Activated CD4-positive, CD25-positive, alpha-beta regulatory T cell treated with anti-CD3 and anti-CD28 coated beads, Interleukin-2, amount 50 U/mL, for 24 hours (primary cell): ENCODE results near the gene C2.
"Not testable (repeated sequence)": the region's sequence is repeated elsewhere in the genome, so short reads cannot be mapped to it uniquely, and the experiment has no call there.

Experiments
- ATAC-seq, 2 donors: fragments of 150-1000 bp; cut with Tn5 transposase; one replicate each; pipeline ENCODE4 v1.10.0; 2021; ENCODE audit warnings: mild to moderate bottlenecking in 1 of 2, moderate library complexity in 1 of 2

The C2 gene

DNA sequence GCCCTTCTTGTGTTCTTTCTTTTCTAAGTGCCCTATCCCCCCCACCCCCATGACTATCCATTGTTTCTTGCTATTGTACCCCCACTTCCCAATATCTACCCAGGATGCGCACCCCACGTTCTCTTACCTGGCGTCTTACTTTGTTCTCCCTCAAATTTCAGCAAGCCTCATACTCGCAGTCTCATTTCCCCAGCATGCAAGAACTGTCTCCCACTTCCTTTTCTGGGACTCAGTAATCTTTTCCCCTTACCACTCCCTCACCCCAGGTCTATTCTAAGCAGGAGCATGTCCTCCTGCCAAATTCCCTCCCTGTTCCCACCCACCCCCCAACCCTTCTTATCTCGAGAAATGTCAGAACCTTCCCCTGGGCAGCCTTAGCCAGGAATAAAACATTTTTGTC, 28.3 kb upstream of the C2 start:
- ATAC-seq, result no peak

DNA sequence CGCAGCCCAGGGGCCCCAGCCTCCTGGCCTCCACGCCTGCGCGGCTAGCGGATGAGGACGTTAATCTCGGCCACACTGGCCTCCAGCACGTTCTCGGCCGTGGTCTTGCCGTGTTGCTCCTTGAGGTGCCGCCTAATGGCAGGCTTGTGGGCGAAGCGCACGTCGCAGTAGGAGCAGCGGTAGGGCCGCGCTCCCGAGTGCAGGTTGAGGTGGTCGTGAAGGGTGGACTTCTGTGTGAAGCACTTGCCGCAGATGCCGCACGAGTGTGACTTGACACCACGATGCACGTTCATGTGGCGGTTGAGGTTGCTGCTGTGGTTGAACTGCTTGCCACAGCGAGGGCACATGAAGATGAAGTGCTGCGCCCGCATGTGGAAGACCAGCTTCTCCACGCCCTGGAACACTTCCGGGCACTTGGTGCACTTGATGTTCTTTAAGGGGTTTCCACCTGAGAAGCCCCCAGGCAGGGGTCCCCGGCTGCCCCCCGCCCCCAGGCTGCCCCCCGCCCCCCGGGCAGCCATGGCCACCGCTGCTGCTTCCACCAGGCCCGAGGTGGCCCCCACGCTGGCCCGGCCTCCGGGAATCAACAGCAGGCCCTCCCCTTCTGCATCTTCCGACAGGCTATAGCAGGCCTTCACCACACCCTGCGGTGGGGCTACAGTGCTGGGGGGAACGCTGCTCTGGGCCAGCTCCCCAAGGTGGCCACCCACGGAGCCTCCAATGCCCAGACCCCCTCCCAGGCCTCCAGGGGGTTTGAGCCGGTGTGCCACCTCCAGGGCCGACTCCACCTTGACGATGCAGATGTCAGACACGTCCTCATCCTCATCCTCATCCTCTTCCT, 27.4 kb upstream of the C2 start:
- ATAC-seq, result no peak

DNA sequence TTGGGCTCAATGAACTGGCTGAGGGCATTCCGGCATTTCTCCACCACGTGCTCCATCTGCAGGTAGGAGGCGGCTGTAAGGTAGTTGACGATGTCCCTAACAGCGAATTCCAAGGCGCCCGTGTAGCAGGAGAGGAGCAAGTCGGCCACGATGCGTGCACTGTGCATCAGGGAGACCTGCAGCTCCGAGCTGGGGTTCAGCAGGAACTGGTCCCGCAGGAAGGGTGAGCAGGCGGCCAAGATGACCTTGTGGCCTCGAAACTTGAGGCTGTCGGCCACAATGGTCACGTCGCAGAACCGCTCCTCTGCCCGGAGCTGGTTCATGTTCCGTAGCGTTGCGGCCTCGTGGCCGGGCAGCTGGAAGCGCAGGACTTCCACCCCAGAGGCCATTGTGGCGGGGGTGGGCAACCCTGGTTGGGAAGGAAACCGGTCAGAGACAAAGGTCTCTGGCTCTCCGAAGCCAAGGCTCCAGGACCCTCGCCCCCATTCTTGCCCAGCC, 26.6 kb upstream of the C2 start:
- ATAC-seq, result no peak

DNA sequence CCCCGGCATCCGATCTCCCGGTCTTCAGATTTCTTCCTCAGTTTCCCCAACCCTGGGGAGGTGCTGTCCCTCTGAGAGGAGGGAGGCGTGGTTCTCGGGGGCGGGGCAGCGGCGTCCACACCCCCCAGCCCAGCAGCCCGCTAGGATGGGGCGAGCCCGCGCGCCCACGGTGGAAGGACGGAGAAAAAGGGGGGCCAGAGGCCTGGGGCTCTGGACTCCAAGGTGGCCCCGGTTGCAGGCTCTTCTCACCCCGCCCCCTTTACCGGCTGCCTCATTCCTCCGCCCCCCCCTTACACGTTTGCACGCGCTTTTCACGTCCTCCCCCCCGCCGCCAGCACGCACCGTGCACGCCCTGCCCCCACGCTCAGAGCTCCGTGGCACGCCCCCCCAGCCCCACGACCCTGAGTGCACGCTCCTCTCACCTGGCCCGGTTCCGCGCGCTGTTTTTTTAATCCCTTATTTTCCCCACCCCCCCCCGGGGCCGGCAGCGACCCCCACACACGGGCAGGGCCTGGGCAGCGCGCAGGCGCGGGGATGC, 26.0 kb upstream of the C2 start:
- peak; percentile 10 to 16 for ATAC-seq

DNA sequence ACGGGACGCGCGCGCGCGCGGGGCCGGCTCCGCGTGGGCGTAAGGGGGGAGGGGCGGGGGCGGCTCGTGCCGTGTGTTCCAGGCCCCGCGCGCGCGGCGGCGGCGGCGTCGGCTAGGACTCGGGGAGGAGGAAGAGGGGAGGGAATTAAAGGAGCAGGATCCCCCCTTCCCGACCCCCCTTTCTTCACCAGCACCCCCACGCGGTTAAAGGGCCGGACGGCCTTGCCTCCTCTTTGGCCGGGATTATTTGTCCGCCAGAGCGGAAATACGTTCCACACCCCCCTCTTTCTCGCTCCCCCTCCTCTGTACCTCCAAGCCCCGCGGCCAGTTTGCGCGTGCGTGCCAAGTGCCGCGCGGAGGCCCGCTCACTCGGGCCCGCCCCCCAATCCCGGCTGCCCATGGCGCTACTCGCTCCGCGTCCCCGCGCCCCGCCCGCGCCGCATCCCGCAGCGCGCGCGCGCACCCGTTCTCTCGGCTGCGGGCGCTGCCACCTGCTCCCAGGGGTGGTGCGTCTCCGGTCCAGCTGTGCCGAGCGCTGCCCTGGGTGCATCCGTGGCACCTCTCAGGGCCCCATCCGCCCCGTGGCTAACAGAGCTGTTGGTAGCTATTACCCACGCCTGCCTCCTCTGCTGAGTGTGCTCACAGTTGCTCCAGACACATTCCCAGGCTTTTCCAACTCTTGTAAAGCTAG, 25.4 kb upstream of the C2 start, which contains the start of gene ZBTB12:
ZBTB12 (minus strand) TSS at position 134 of the 691 bp plus-strand sequence. CDS start 781 bp downstream, outside the sequence.
- peak; percentile 64 to 69 for ATAC-seq

DNA sequence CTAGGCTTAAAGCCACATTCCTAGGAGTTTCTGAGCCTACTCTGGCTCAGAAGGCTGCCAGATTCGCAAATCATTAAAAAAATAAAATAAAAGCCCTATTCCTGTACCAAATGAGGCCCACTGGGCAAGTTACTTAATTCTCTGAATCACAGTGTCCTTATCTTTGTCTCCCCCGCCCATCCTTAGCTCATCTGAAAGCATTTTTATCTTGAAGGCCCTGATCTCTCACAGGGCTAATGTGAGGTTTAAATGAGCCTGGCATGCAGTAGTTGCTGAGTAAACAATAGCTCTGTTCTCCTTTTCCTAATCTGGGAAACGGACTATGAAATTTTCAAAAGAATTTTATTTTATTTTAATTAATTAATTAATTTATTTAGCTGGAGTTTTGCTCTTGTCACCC, 23.6 kb upstream of the C2 start:
- ATAC-seq, result no peak

DNA sequence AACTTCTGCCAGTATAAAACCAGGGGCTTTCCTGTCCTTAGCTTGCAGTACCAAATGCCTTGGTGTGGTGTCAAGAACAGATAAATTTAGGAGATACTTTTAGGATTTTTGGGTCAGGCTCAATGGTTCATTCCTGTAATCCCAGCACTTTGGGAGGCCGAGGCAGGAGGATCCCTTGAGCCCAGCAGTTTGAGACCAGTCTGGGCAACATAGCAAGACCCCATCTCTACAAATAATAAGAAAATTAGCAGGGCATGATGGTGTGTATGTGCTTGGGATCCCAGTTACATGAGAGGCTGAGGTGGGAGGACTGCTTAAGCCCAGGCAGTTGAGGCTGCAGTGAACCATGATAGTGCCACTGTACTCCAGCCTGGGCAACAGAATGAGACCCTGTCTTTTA, 22.5 kb upstream of the C2 start:
- ATAC-seq, result no peak

DNA sequence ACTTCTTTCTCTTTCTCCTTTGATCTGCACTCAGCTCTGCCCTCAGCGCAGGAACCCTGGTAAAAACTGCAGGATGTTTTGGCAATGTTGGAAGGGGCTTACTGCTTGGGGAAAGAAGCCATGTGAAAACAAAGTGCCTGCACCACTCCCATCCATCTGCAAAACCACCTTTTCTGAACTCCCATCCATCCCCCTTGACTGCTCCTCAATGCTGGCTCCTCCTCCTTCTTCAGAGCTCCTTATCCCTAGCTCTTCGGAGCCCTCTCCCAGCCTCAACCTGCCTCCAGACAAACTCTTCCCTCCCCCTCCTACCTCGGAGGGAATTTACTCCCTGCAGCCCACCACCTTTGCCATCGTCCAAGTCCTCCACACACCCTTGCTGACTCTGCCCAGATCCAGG, 21.4 kb upstream of the C2 start:
- no peak for ATAC-seq

DNA sequence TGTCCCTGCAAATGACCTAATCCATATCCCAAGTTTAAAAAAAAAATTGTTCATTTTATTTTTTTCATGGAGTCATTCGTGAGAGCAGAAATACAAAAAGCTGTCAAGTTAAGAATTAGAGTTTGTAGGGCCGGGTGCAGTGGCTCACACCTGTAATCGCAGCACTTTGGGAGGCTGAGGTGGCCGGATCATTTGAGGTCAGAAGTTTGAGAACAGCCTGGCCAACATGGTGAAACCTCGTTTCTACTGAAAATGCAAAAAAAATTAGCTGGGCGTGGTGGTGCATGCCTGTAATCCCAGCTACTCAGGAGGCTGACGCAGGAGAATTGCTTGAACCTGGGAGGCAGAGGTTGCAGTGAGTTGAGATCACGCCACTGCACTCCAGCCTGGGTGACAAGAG, 20.8 kb upstream of the C2 start:
- ATAC-seq, result not testable (repeated sequence)

DNA sequence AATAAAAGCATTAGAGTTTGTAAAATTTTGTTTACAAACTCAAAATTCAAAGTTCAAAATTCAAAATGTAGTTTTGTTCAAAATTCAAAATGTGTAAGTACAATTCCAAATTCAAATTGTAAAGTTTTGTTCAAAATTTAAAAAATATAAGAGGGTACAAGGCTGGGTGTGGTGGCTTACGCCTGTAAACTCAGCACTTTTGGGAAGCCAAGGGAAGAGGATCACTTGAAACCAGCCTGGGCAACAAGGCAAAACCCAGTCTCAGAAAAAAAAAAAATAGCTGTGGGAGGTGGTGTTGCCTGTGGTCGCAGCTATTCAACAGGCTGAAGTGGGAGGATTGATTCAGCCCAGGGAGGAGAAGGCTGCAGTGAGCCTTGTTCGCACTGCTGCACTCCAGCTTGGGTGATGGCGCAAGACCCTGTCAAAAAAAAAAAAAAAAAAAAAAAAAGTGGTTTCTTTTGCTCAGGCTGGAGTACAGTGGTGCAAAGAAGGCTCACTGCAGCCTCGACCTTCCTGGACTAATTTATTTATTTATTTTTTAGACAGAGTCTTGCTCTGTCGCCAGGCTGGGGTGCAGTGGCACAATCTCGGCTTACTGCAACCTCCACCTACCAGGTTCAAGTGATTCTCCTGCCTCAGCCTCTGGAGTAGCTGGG, 20.2 kb upstream of the C2 start:
- ATAC-seq, result no peak

DNA sequence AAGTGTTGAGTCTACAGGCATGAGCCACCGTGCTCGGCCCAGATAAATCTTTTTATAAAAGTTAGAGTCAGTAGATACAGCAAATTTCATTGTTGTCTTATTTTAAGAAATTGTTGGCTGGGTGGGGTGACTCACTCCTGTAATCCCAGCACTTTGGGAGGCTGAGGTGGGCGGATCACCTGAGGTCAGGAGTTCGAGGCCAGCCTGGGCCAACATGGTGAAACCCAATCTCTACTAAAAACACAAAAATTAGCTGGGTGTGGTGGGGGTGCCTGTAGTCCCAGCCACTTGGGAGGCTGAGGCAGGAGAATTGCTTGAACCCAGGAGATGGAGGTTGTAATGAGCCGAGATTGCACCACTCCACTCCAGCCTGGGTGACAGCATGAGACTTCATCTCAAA, 19.3 kb upstream of the C2 start:
- not testable (repeated sequence) for ATAC-seq

DNA sequence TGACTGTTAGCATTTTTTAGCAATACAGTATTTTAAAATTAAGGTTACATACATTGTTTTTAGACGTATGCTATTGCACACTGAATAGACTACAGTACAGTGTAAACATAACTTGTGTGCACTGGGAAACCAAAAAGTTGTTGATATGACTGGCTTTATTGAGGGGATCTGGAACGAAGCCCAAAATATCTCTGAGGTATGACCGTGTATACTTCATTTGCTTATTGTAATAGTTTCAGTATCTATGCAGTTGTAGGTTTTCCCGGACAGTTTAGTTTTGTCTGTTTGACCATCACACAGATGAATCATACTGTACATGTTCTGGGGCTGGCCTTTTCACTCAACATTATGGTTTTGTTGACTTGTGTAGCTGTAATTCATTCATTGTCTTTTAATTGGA, 18.7 kb upstream of the C2 start:
- peak; percentile 25 to 31 for ATAC-seq

DNA sequence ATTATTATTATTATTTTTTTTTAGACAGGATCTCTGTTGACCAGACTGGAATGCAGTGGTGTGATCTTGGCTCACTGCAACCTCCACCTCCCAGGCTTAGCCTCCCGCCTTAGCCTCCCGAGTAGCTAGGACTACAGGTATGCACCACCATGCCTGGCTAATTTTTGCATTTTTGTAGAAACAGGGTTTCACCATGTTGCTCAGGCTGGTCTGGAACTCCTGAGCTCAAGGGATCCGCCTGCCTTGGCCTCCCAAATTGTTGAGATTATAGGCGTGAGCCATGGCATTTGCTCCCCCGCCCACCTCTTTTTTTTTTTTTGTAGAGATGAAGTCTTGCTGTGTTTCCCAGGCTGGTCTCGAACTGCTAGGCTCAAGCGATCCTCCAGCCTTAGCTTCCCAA, 18.2 kb upstream of the C2 start:
- not testable (repeated sequence) for ATAC-seq

DNA sequence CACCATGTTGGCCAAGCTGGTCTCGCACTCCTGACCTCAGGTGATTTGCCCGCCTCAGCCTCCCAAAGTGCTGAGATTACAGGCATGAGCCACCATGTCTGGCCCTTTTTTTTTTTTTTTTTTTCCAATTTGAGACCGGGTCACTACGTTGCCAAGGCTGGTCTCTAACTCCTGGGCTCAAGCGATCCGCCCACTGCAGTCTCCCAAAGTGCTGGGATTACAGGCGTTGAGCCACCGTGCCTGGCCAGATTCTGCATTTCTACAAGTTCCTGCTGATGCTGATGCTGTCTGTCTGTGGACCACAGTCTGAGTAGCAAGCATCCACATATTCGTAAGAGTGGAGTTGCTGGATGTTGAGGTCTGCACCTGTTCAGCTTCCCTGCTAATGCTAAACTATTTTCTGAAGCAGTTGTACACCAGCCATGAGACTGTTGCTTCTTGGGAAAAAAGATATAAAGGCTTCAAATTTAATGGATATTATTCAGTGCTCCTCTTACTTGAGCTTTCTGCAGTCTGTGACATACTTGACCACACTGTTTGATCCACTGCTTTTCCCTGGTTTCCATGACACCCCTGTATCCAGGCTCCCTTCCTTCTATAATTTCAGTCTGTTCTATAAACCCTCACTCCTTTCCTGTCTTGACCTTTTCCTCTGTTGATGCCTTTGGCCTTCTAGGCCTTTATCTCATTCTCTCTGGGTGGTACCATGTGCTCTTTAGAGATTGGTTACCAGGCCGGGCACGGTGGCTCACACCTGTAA, 15.5 kb upstream of the C2 start:
- no peak for ATAC-seq

DNA sequence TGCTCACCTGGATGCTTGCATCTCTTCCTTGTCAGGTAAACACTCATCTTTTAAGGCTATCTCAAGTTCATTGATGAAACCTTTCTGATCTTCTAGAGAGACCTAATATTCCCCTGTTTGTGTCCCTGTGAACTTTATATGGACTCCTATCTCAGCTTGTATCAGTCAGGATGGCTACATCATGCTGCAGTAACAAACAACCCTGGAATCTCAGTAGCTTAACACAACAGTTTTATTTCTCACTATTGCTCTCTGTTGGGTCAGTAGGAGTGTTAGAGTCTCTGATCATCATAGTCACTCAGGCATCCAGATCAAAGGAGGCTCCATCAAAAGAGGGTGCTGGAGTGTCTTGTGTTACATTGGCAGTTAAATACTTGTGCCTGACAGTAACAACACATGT, 12.2 kb upstream of the C2 start:
- no peak for ATAC-seq

DNA sequence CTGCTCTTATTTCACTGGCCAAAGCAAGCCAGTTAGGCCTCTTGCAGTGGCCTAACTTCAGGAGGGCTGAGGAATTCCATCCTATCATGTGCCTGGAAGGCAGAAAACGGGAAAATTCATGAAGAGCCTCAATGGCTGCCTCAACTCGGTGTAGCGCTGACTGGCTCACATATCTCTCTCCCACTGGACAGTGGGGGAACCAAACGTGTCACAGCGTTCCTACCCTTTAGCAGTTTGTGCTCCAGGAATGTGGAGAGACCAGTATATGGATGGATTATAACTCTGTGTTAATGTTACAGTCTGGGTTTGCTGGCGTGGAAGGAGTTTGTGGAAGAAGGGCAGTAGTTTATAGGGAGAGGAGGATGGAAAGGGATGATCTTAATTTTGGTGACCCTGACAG, 11.8 kb upstream of the C2 start:
- no peak for ATAC-seq

DNA sequence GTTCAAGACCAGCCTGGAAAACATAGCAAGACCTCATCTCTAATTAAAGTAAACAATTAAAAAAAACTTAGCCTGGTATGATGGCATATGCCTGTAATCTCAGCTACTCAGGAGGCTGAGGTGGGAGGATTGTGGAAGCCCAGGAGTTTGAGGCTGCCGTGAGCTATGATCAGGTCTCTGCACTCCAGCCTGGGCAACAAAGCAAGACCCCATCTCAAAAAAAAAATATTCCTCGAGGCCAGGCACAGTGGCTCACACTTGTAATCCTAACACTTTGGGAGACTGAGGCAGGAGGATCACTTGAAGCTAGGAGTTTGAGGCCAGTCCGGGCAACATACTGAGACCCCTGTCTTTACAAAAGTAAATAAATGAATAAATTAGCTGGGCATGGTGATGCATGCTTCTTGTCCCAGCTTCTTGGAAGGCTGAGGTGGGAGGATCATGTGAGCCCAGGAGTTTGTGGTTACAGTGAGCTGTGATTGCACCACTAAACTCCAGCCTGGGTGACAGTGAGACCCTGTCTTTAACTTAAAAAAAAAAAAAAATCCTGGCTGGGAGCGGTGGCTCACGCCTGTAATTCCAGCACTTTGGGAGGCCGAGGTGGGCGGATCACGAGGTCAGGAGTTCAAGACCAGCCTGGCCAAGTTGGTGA, 9.3 kb upstream of the C2 start:
- ATAC-seq, result no peak

DNA sequence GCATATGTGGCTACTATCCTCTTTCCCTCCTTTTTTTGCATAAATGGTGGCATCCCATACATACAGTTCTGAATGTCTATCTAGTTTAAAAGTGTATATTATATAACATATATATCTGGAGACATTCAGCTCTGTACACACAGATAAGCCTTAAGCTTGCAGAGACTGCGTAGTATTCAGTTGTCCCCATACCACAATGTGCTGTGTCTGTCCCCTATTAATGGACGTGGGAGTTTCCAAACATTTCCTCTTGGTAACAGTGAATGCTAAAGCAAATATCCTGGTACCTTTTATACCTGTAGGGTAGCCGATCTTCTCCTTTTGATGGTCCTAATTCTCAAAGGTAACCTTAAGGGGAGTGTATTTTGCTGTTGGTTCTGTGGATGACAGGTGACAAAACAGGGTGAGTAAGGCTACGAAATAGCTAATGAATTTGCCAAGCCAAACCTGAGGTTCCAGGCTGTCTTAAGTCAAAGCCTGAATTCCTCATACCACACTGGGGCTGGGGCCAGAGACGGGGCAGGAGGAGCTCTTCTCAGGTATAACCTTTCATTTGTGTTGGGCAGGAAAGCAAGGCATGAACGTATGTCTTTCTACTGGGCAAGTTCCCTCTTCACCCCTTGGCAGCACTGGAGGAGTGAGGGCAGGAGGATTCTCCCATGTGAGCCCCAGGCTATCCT, 7.8 kb upstream of the C2 start:
- ATAC-seq, result no peak

DNA sequence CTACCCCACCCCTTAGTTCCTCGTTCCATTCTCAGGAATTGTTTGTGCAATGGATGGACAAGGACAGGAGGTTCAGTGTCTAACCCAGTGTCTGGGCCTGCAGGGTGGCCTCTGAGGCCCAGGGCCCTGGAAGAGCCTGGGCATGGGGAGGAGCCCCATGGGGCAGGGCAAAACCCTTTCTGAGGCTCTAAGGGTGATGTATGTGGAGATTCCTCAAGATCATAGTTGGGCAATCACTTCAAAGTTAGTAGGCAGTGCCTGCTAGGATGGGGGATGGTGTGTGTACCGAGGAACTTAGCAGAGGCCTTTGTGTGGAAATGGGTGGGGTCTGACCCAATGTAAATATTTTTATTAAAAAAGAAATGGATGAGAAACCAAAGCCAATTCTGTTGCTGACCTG, 6.7 kb upstream of the C2 start:
- no peak for ATAC-seq

DNA sequence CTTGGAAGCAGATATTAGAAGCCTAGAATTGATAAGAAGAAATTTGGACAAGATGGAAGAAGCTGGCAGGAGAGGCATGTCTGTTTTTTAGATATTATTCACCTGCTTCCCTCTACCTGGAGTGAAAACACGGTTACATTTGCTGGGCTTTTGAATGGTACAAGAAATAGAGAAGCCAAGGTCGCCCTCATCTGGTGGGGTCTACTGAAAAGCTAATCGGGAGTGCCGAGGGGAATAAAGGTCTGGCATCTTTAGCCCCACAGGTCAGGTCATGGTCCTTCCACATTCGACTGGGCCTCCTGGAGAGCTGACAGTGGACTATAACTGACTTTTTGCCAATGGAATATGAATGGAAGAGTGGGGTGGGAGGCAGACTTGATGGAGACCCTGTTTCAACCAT, 4.6 kb upstream of the C2 start:
- ATAC-seq, result no peak
